HCT116 (cell line): ENCODE results near the gene COL20A1.

Experiments used
- EZH2 ChIP-seq: fragments of 200-600 bp; sonication (generic); IDR thresholded peaks from 2 replicates; pipeline ENCODE4 v1.6.1; 2017; ENCODE audit warnings: antibody characterized with exemption, mixed run types
- EZH2phosphoT487 ChIP-seq: fragments of 200-600 bp; IDR thresholded peaks from 2 replicates; pipeline ENCODE4 v1.6.1; 2018; ENCODE audit warnings: antibody characterized with exemption, borderline replicate concordance
- JUND ChIP-seq: IDR thresholded peaks from 2 replicates; pipeline ENCODE4 v1.6.1; 2012
- POLR2A ChIP-seq: IDR thresholded peaks from 2 replicates; pipeline ENCODE4 v1.7.0; 2011; ENCODE audit warnings: borderline replicate concordance; ENCODE audit not compliant: insufficient read depth, insufficient read length; ENCODE audit errors: extremely low read depth
- POLR2AphosphoS5 ChIP-seq: IDR thresholded peaks from 2 replicates; pipeline ENCODE4 v1.6.1; 2011; ENCODE audit warnings: mild to moderate bottlenecking, low read depth, low read length, moderate library complexity
- RAD21 ChIP-seq: IDR thresholded peaks from 2 replicates; pipeline ENCODE4 v1.6.1; 2012; ENCODE audit warnings: low read depth, mild to moderate bottlenecking
- SP1 ChIP-seq: IDR thresholded peaks from 2 replicates; pipeline ENCODE4 v1.6.1; 2012; ENCODE audit warnings: low read depth
- SRF ChIP-seq: IDR thresholded peaks from 2 replicates; pipeline ENCODE4 v1.6.1; 2012; ENCODE audit warnings: low read depth
- ZFX ChIP-seq: fragments of 450-650 bp; IDR thresholded peaks from 2 replicates; pipeline ENCODE4 v1.6.1; 2017
- ZNF274 ChIP-seq: fragments of 200-500 bp; sonication (Bioruptor generic); IDR thresholded peaks from 2 replicates; pipeline ENCODE4 v1.6.1; 2014; ENCODE audit warnings: mild to moderate bottlenecking, low read depth, low read length, inconsistent platforms
- TF ChIP-seq, protein P1 (sequence below), 3 experiments: fragments of 200-600 bp in 1 of 3; sonication (generic) in 1 of 3; IDR thresholded peaks in 2 of 3; conservative IDR thresholded peaks in 1 of 3; 2 replicates each; pipeline ENCODE4 v1.5.1; 2012 to 2017; ENCODE audit warnings: low read depth in 2 of 3, low read length in 2 of 3, antibody characterized with exemption in 1 of 3, borderline replicate concordance in 1 of 3, control low read depth in 1 of 3, mild to moderate bottlenecking in 1 of 3, mixed read lengths in 1 of 3, mixed run types in 1 of 3, moderate library complexity in 1 of 3; ENCODE audit not compliant: insufficient read depth in 1 of 3
- TF ChIP-seq, protein P2 (sequence below): IDR thresholded peaks from 2 replicates; pipeline ENCODE4 v1.6.1; 2012

DNA sequence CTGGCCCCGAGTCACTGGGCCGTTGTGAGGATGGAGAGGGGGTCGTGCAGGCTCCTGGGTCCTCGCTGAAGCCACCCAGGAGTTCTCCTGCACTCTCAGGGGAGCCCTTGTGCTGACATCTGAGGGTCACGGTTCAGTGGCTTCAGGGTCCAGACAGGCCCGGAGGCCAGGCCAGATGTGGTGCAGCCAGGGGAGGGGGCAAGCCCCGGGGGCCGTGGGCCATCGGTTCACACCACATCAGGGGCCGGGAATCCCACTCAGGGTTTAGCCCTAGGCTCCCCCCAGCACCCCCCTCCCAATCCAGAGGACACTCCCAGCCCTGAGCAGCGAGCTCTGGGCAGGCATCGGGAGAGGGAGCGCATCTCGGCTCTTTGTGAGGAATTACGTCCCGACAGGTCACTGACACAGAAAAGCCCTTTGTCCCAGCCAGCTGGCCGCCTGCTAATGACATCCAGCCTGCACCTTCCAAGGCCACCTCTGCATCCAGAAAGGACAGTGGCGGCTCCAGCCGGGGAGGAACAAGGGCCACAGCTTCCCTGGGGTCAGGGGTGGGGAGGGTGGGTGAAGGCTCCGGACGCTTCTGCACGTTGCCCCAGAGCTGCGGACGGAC lies 74.6 kb downstream of the COL20A1 start:
- TF ChIP-seq RAD21 (no peak), ZNF274 (no peak), EZH2 (no peak), JUND (no peak), POLR2A (no peak), EZH2phosphoT487 (no peak), POLR2AphosphoS5 (no peak), ZFX (no peak), SRF (no peak), SP1 (no peak)
- TF ChIP-seq, protein P1, sequence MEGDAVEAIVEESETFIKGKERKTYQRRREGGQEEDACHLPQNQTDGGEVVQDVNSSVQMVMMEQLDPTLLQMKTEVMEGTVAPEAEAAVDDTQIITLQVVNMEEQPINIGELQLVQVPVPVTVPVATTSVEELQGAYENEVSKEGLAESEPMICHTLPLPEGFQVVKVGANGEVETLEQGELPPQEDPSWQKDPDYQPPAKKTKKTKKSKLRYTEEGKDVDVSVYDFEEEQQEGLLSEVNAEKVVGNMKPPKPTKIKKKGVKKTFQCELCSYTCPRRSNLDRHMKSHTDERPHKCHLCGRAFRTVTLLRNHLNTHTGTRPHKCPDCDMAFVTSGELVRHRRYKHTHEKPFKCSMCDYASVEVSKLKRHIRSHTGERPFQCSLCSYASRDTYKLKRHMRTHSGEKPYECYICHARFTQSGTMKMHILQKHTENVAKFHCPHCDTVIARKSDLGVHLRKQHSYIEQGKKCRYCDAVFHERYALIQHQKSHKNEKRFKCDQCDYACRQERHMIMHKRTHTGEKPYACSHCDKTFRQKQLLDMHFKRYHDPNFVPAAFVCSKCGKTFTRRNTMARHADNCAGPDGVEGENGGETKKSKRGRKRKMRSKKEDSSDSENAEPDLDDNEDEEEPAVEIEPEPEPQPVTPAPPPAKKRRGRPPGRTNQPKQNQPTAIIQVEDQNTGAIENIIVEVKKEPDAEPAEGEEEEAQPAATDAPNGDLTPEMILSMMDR (IDR thresholded peaks at IDR 0.05 in 2 of 3, conservative IDR thresholded peaks at IDR 0.05 in 1 of 3; ENCODE audit: borderline replicate concordance in 1 of 3, insufficient read depth in 1 of 3, low read depth in 2 of 3, low read length in 2 of 3): no peak
- TF ChIP-seq, protein P2, sequence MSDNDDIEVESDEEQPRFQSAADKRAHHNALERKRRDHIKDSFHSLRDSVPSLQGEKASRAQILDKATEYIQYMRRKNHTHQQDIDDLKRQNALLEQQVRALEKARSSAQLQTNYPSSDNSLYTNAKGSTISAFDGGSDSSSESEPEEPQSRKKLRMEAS: no peak
